Measurements from ENCODE around the gene IGFBP7.

DNA sequence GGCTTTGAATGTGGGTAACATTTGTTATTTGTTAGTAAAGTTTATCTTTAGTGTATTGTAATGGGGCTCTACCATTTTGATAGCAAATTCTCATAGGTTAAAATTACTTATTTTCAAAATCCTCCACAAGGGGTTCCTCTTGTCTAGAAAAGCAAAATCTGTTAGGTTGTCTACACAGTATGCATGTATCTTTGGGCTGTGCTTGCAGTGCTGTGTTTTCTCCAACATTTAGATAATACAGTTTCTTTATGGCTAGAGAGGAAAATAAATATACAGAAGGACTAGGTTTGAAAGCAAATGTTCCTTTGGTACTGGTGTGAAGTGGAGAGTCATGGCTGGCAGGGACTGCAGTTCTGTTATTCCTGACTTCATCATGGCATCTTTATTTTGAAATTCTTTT is 91.2 kb downstream of the IGFBP7 start:
- no peak for TF ChIP-seq EZH2phosphoT487 (IDR thresholded peaks at IDR 0.05; ENCODE audit: low read length)
- TF ChIP-seq, protein P1, sequence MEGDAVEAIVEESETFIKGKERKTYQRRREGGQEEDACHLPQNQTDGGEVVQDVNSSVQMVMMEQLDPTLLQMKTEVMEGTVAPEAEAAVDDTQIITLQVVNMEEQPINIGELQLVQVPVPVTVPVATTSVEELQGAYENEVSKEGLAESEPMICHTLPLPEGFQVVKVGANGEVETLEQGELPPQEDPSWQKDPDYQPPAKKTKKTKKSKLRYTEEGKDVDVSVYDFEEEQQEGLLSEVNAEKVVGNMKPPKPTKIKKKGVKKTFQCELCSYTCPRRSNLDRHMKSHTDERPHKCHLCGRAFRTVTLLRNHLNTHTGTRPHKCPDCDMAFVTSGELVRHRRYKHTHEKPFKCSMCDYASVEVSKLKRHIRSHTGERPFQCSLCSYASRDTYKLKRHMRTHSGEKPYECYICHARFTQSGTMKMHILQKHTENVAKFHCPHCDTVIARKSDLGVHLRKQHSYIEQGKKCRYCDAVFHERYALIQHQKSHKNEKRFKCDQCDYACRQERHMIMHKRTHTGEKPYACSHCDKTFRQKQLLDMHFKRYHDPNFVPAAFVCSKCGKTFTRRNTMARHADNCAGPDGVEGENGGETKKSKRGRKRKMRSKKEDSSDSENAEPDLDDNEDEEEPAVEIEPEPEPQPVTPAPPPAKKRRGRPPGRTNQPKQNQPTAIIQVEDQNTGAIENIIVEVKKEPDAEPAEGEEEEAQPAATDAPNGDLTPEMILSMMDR (IDR thresholded peaks at IDR 0.05; ENCODE audit: low read length), result no peak

All from MM.1S (cell line).